Vagina (tissue), 2 donors: ENCODE data around the gene MEIKIN.

Experiments
- POLR2A ChIP-seq, 2 donors: fragments of 450-650 bp; IDR thresholded peaks; one replicate each; pipeline ENCODE4 v1.6.1; 2017; ENCODE audit warnings: antibody characterized with exemption in 2 of 2, mild to moderate bottlenecking in 2 of 2, moderate library complexity in 2 of 2
- POLR2AphosphoS5 ChIP-seq, 2 donors: sonication (generic); formaldehyde crosslinking; IDR thresholded peaks; one replicate each; pipeline ENCODE4 v1.9.0; 2017; ENCODE audit warnings: antibody characterized with exemption in 2 of 2, mild to moderate bottlenecking in 2 of 2, low read depth in 1 of 2; ENCODE audit not compliant: insufficient read depth in 1 of 2
- TF ChIP-seq, protein P1 (sequence below), 3 experiments: fragments of 450-650 bp in 2 of 3; fragments of 200-600 bp in 1 of 3; sonication (generic) in 1 of 3; IDR thresholded peaks; one replicate each; pipeline ENCODE4 v1.5.1; 2017 to 2019; ENCODE audit warnings: antibody characterized with exemption in 3 of 3, mild to moderate bottlenecking in 2 of 3, moderate library complexity in 2 of 3

DNA sequence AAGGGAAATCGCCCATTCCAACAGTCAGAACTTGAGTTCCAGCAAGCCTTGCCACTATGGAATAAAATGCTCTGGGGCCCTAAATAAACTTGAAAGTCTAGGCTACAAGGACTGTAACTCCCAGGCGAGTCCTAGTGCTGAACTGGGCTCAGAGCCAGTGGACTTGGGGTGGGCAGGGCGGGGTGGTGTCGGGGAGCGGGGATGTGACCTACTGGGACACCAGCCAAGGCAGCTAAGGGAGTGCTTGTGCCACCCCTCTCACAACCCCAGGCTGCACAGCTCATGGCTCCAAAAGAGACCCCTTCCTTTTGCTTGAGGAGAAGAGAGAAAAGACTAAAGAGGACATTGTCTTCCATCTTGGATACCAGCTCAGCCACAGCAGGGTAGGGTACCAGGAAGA is 61.5 kb downstream of the MEIKIN start:
- TF ChIP-seq, protein P1, sequence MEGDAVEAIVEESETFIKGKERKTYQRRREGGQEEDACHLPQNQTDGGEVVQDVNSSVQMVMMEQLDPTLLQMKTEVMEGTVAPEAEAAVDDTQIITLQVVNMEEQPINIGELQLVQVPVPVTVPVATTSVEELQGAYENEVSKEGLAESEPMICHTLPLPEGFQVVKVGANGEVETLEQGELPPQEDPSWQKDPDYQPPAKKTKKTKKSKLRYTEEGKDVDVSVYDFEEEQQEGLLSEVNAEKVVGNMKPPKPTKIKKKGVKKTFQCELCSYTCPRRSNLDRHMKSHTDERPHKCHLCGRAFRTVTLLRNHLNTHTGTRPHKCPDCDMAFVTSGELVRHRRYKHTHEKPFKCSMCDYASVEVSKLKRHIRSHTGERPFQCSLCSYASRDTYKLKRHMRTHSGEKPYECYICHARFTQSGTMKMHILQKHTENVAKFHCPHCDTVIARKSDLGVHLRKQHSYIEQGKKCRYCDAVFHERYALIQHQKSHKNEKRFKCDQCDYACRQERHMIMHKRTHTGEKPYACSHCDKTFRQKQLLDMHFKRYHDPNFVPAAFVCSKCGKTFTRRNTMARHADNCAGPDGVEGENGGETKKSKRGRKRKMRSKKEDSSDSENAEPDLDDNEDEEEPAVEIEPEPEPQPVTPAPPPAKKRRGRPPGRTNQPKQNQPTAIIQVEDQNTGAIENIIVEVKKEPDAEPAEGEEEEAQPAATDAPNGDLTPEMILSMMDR (IDR thresholded peaks at IDR 0.05), result no peak
- TF ChIP-seq POLR2AphosphoS5 (IDR thresholded peaks at IDR 0.05; ENCODE audit: insufficient read depth in 1 of 2, low read depth in 1 of 2) (no peak), POLR2A (IDR thresholded peaks at IDR 0.05) (no peak)
